Activated CD4-positive, CD25-positive, alpha-beta regulatory T cell treated with anti-CD3 and anti-CD28 coated beads, Interleukin-2, amount 50 U/mL, for 24 hours (primary cell): ENCODE results near the gene DLX3.
A peak's percentile ranks its signal among the peaks of the same experiment; 100 is the strongest.
"Not testable (repeated sequence)": the region's sequence is repeated elsewhere in the genome, so short reads cannot be mapped to it uniquely, and the experiment has no call there.

Experiments used
- ATAC-seq, 2 donors: fragments of 150-1000 bp; cut with Tn5 transposase; one replicate each; pipeline ENCODE4 v1.10.0; 2021; ENCODE audit warnings: mild to moderate bottlenecking in 1 of 2, moderate library complexity in 1 of 2

Gene DLX3

DNA sequence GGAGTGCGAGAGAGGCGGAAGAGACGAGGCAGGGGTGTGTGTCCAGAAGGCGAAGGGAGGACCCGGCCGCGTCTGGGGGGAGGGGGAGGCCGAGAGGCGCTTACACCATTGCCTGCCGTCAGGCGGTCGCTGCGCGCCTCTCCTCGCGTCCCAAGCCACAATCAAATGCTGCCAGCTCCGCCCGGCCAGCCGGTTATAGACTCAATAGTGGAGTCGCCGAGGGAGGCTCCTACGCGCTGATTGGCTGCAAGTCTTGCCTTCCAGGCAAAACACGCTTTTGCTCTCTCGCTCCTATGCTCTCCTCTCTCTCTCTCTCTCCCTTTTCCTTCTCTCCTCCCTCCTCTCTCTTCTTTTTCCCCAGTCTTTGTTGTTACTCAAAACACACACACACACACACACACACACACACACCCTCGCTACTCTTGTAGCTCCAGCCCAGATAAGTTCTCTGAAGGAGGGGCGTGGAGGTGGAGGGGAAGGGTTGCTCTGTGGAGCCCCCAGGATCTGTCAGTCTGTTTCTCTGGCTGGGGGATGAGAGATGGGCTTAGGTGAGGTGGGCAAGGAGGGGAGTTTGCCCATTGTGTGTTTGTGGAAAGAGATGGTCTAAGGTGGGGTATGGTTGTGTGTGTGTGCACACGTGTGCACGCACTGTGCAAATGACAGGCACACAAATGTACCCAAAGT is at the start of gene DLX3:
DLX3 (minus strand) TSS at position 170 of the 684 bp plus-strand sequence. CDS start 226 bp downstream, outside the sequence.
- ATAC-seq, result no peak

DNA sequence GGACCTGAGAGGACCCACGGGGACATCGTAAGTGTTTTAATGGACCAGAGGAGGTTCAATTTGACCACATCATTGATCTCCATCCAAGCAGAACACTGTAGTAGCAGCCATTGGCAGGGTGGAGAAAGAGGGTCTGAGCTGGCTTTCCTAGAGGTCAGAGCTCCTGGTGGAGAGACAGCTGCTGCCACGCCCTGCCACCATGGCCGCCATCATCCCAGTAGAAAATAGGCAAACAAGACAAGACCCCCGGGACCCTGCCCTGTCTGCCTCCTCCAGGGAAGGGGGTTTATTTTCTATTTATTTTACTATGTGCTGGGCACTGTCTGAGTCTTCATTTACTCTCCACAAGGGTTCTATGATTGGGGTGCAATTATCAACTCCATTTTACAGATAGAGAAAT is 49.5 kb upstream of the DLX3 start:
- no peak for ATAC-seq

GRCh38 chr17:50043290-50044148 is 48.5 kb upstream of the DLX3 start:
- no peak for ATAC-seq

DNA sequence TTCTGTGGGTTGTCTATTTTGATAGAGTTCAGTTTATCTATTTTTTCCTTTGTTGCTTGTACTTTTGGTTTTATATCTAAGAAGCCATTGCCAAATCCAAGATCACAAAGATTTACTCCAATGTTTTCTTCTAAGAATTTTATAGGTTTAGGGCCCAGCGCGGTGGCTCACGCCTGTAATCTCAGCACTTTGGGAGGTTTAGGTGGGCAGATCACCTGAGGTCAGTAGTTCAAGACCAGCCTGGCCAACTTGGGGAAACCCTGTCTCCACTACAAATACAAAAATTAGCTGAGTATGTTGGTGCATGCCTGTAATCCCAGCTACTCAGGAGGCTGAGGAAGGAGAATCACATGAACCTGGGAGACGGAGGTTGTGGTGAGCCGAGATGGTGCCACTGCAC is 47.2 kb upstream of the DLX3 start:
- no peak for ATAC-seq

GRCh38 chr17:50040496-50040895 is 45.5 kb upstream of the DLX3 start:
- ATAC-seq, result not testable (repeated sequence)

- no peak for ATAC-seq
Measured at GRCh38 chr17:50039058-50039457, 44.0 kb upstream of the DLX3 start.

DNA sequence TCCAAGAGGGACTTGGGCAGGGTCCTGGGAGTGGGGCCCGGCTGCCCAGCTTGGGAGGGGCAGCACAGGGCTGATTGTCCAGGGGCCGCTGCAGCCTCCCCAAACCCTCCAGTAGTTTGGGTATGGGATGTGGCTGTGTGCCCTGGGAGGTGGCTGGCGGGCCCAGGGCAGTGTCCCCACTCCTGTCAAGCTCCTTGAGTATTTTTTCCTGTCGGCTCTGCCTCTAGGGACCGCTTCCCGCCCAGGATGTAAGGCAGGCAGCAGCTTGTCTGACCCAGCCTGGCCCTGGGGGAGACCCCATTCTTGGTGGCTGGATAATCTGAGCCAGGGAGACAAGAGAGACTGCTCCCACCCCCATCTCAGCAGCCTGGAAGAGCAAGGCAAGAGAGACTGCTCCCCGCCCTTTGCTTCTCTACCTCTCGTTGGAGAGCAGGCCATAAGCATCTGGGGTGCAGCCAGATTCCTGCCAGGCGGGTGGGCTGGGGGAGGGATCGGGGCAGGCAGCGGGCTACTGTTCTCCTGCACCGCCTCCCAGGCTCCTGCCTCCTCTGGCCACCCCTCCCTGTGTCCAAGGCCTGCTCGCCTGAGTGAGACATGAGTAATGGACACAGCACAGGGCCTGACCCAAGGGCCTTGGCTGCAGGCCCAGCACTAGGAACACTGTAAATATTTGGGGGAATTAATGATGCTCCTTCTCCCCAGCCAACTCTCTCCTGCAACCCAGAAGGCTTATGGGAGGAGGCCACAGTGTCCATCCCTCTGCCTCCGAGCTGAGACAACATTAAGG is 42.5 kb upstream of the DLX3 start:
- ATAC-seq, result no peak

DNA sequence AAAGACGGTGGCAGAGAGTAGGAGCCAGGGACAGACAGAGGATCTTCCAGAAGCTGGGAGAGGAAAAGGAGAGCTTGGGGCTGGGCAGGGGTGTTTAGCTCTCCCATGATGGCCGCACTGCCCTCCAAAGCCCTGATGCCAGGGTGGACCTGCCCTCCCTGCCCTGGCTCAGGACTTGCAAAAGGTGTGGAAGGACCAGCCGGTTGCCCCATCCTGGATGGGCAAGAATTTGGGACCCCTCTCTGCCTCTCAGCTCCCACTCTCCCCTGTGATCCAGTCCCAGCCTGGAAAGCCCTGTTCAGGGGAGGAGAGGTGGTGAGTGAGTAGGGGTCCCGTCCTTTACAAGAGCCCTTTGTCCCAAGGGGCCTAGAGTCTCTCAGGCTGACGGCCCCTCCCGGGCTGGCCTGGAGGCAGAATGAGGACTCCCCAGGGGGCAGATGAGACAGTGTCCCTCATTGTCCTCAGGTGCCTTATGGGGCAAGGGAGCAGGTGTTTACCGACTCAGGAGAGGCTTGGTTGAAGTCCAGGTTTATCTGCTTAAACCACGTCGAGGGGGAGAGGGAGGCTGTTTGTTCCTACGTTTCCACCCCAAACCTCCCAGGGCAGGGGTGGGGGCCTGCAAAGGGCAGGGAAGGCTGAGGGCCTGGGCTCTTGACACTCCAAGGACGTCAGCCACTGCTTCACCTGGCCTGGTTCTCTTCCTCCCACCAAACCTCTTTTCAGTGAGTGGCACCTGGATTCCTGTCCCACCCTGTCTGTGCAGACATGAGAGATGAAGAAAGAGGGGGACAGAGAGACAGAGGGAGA is 41.6 kb upstream of the DLX3 start:
- no peak for ATAC-seq

DNA sequence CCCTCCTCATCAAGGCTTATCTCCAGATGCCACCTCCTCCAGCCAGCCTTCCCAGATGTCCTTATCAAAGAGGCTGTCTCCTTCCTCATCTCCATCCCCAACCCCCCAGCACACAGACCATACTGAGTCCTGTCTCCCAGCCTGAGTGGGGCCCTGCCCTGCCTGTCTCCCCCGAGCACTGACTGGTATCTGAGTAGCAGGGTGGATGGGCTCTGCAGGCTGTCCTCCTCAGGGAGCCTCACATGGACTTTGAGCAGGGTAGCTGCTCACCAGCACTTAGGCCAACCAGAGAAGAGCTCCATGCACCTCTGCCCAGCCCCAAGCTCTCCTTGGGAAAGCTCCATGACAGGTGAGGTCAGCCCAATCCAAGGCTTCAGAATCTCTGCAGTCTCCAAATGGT is 40.9 kb upstream of the DLX3 start:
- no peak for ATAC-seq

GRCh38 chr17:50035421-50035879 is 40.4 kb upstream of the DLX3 start:
- peak in 1 of 2 donors; percentile 7 for ATAC-seq

GRCh38 chr17:50034498-50035364 is 39.7 kb upstream of the DLX3 start:
- no peak for ATAC-seq

DNA sequence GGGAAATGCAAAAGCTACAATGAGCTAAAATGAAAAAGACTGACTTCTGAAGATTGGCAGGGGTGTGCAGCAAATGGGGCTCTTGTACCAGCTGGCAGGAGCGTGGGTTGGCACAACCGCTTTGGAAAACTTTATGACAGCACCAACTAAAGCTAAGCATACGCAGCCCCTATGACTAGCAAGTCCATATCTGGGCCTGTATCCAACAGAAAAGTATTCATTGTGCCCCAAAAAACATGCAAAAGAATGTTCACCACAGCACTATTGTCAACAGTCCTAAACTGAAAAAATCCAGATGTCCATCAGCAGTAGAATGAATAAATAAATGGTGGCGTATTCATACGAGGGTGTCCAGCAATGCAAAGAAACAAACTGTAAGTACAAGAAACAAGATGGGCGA is 38.3 kb upstream of the DLX3 start:
- no peak for ATAC-seq

- ATAC-seq, result no peak
Measured at GRCh38 chr17:50029185-50029584, 34.2 kb upstream of the DLX3 start.

DNA sequence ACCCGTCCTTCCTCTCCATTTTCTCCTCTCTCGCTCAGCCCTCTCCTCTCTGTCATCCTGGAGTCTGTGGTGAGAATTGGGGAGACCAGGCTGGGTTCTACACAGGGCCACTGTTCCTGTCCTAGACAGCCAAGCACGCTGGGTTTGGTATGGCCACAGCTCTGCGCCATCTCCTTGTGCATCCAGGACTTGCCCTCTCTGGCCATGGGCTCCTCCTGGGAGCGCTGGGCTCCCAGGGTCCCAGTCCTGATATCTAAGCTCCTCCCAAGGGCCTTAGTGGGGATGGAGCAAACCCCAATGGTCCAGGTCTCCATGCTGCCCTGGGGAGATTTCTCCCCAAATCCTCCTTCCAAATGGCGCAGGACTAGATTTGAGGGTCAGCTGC is 33.7 kb upstream of the DLX3 start:
- ATAC-seq, result no peak

GRCh38 chr17:50027881-50028735 is 33.1 kb upstream of the DLX3 start:
- ATAC-seq, result no peak

GRCh38 chr17:50027172-50027880 is 32.3 kb upstream of the DLX3 start:
- ATAC-seq, result peak; percentile 41 to 51

DNA sequence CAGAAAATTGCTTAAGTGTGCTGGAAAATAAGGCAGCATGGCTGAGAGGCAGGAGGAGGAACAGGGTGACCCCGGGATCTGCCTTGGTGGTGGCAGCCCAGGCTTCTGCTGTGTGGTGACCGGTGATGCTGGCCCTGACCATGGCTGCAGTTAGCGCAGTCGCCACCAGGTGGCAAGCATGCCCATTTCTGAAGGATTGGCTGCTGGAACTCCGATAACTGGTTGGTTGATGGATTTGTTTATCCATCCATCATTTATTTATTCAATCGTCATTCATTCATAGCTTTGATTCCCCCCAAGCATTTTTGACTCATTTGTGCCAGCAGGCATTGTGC is 31.8 kb upstream of the DLX3 start:
- ATAC-seq, result peak; percentile 73 to 78

DNA sequence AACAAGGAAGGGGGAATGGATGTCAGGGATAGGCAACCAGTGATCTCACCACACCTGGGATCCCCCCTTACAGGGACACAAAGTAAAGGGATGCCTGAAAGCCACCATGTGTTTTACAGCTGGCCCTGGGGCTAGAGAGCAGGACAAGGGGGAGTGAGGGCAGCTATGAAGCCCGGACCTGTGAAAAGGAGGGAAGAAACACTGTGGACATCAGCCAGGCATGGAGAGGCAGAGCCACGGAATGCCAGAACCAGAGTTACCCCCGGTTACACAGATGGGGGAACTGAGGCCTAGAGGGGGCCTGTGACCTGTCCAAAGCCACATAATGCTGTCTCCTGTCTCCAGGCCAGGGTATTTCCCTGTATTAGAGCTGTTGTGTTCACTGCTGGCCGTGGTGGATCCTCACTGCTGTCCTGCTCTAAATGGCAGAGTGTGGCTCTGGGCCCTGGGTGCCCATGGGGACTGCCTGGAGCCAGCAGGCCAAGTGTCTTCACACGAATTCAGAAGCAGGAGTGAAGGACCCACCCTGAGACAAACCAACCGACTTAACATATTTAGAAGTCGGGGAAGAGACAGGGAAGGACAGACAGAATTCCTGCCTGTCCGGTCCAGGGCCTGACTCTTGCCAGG is 31.1 kb upstream of the DLX3 start:
- ATAC-seq, result no peak

- no peak for ATAC-seq
Measured at GRCh38 chr17:50024808-50025207, 29.8 kb upstream of the DLX3 start.
